ENCODE data around the gene CD247.
"Not testable (repeated sequence)": the region's sequence is repeated elsewhere in the genome, so short reads cannot be mapped to it uniquely, and the experiment has no call there.

CD247 gene

DNA sequence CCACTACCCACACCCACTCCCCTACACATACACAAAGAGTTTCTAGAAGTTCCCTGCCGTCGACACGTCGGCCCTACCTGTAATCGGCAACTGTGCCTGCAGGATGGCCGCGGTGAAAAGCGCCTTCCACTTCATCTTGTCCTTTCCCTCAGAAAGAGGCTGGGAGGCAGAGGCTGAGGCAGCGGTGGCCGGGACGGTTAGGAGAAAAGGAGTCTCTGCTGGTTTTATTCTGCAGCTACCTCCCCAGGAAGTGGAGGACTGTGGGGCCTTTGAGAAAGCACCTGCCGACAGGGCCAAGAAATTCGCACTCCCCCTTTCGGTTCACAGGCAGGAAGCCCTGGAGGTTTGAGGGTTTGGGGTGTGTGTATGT lies at the start of gene CD247:
Gene CD247 (minus strand): TSS at position 199 of the 370 bp plus-strand sequence. CDS start 64 bp downstream, at position 135.
- DNase-seq (ENCODE audit: low spot score): peak; percentile 87

DNA sequence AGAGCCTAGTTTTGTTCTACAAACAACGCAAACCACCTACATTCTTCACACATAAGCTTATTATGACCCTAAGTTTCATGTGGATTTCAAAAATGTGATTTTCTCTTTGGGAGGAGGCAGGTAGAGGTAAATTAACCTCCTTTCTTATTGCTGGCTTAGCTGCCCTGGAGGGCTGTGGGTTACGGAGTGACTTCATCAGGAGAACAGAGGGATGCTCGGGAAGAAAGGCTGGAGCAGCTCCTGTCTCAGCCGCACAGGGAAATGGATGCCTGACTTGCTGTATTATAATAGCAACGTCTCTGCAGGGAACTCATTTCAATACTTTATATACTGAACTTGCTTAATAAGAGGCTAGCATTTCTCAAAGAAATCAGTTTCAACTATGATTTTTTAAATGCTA lies 49.3 kb upstream of the CD247 start:
- DNase-seq (ENCODE audit: low spot score): no peak

DNA sequence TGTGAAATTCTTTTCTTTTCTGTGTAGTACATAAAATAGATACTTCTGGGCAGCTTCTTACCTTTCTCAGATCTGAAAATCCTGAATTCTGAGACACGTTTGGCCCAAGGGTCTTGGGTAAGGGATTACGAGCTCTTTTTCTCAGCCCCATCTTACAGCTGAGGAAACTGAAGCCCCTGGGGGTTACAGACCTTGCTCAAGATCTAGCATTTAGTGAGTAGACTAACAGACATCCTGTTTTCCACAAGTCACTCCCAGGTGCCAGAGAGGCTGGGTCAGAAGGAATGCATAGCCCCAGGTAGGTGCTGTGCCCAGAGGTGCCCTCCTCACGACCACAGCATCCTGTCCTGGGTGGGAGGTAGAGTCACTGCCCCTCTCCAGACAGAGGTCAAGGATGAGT lies 48.4 kb upstream of the CD247 start:
- no peak for DNase-seq (ENCODE audit: low spot score)

DNA sequence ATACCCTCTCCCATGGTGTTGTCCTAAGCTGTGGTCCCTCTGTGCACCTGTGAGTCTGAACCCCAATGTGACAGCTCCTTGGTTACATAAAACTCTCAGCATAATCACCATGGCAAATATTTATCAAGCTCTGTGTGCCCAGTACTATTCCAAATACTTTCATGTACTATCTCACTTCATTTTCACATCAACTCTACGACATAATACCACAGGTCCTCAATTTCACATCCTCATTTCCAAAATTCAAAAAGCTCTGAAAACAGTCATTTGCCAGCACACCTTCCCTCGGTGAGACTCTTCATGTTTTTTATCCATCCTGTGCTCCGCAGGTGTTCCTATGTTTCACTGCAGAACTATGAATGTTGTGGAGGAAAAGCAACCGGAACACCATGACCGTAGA lies 47.6 kb upstream of the CD247 start:
- DNase-seq (ENCODE audit: low spot score): no peak

DNA sequence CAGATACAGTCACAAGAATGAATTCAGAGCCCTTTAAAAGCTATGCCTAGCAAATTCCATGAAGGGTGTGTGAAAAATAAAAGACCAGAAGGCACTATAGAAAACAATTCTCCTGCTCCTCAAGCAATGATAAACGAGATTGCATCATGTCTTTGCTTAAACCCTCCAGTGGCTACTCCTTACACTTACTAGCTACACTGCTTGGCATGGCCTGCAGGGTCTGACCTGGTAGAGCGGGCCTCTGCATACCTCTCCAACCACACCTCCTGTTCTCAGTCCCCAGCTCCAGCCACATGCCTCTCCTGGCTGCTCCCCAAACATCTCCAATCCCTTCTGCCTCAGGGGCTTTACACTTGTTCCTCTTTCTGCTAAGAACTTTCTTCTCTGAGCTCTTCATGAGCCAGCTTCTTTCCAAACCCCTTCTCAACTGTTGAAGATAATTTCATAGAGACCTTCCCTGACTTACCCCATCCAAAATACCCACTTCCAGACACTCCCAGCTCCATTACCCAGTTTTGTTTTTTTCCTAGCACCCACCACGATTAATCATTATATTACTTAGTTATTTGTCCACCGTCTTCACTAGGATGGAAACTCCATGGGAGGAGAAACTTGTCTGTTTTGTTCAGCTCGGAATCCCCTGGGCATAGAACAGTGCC lies 46.4 kb upstream of the CD247 start:
- no peak for DNase-seq (ENCODE audit: low spot score)

DNA sequence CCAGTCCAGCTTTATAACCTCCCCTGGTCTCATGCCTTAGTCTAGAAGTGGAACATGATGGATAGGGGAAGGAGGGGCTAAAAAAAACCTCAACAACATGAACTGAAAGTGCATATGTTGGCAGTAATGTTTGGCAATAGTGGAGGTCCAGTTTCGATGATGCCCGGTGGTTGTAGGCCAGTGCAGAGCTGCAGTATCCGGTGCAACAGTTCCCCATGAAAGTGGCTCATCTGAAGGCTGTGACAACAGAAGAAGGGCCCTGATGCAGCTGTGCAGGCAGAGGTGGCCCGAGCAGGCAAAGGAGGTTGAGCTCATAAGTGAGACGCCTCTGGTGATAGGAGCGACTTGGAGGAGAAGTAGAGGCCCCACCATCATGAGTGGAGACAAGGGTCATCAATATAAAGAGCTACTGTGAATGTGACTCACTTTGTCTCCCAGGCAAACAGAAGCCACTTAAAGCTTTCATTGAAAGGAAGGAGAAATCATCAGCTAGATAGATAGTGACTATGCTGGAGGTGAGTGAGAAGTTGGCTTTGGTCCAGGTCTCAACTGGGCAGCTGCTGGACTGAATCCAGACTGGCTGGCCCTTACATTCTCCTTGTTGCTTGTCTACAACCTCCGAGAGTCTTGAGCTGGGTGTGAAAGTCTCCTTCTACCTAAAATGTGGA lies 45.4 kb upstream of the CD247 start:
- DNase-seq (ENCODE audit: low spot score): no peak

DNA sequence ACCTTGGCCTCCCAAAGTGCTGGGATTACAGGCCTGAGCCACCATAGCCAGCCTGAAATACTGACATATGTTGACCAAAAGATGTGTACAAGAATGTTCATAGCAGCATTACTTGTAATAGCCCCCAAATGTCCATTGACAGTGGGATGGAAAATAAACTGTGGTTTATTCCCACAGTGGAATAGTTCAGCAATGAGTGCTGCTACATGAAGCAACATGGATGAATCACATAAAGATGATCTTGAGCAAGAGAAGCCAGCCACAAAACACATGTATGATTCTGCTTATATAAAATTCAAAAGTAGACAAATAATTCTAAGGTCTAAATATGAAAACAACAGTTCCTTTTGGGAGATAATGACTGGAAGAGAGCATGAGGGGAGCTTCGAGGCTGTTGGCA lies 44.4 kb upstream of the CD247 start:
- no peak for DNase-seq (ENCODE audit: low spot score)

DNA sequence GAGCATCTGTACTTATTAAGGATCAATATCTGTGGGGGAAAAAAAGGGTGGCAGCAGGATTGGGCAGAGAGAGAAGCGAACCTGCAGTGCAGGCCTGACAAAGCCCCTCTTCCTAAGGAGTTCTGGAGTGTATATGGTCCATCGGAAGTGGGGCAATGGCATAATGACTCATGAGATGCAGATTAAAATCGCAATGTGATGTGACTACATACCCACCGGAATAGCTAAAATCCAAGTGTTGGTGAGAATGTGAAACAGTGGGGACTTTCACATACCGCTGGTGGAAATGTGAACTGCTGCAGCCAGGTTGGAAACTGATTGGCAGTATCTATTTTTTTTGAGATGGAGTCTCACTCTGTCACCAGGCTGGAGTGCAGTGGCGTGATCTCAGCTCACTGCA lies 43.4 kb upstream of the CD247 start:
- DNase-seq (ENCODE audit: low spot score): no peak

DNA sequence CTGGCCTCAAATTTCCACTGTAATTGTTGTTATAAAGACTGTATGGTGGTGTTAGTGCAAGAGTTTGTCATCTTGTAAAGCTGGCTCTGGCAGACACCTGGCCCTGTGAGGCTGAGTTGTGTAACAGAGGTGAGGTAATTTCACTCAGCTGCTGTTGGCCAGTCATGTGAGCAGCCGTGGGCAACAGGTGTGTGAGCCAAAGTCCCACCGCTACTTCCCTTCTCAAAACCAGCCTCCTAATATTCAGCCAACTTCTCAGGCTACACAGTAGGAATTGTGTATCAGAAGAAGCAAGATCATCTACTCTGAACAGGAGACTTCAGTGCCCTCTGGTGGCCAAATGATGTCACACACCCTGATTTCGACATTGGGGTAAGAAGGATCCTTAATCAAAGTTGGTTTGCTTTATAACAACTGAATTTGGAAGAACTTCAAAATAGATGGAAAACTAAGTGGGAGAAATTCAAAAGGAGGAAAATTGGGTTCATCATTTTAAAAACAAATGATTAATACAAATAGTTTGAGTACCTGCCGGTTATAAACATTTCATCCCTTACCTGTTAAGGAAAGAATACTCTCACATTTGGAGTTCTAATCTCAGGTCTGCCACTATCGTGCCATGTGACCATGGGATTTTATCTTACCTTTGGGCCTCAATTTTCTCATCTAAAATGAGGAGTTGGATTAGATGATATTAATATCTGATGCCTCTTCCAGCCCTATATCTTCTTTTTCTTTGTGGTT lies 37.8 kb upstream of the CD247 start:
- peak; percentile 85 for DNase-seq (ENCODE audit: low spot score)

DNA sequence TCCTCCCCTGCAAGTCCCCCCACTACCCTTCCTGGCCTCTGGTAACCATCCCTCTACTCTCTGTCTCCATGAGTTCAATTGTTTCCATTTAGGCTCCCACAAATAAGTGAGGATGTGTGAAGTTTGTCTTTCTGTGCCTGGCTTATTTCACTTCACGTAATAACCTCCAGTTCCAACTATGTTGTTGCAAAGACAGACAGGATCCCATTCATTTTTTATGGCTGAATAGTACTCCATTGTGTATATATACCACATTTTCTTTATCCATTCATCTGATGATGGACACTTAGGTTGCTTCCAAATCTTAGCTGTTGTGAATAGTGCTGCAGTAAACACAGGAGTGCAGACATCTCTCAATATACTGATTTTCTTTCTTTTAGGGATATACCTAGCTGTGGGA lies 36.7 kb upstream of the CD247 start:
- DNase-seq (ENCODE audit: low spot score): not testable (repeated sequence)

DNA sequence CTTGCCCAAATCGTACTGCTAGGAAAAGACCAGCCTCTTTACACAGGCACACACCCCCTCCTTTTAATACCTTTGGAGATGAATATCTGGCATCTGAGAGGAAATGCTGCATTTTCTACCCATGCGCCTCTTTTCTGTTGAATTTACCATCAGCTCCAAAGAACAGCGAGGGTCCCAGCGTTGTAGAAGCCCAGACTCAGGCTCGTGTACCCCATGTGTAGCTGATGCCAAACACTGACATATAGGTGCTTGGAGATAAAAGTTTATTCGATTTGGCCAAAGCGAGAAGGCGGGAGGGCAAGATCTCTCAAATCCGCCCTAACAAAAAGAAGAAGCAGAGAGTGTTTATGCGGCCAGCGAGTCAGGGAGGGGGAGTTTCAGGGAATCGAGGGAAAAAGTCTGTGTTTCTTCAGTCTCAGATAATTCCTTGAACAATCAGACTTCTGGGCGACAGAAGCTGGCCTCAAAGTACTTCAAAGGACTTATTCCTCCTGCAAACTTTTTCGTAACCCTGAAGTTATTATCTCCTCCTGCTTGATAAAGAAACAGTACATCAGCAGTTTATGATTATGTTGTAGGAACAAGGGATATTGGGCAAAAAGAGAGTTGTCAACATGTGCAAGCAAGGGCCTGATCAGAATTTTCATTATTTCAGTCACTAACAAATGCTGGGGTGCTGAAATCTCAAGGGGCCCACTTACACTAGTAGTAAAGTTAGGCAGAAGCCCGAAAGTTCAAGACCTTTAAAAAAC lies 35.9 kb upstream of the CD247 start:
- no peak for DNase-seq (ENCODE audit: low spot score)

DNA sequence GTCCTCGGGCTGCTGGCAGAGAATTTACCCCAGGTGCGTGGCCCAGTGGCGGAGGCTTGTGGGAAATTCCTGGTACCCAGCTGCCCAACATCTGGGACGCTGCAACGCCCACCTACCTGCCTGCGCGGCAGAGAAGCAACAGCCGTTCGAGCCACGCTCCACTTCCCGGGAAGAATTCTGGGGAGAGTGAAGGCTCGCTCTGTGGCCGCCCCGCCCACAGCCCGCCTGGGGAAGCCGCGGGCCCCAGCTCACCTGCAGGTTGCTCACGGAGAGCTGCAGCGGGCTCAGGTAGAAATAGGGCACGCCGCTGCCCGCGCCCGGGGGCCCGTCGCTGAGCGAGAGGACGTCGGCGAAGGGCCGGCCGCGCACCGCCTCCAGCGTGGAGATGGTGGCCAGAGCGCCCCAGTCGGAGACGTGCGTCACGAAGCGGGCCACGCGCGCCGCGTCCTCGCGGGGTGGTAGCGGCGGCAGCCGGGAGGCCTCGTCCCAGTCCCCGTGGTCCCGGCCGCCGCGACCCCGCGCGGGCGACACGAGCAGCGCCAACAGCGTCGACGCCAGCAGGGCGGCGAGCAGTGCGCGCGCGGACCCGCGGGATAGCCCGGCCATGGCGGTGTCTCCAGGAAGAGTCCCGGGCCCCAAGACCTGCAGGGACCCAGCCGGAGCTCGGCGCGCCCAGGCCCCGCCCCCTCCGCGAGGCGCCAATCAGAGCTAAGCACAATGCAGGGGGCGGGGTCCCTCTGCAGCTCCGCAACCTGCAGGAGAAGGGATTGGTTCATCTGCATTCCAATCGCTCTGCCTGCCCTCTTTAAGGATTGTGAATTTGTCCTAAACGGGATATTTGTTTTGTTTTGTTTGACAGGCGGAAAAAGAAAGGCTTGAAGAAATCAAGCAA lies 35.1 kb upstream of the CD247 start, which contains the start of gene CREG1:
Gene CREG1 (minus strand): TSS at position 627 of the 892 bp plus-strand sequence.
- DNase-seq (ENCODE audit: low spot score): peak; percentile 86

DNA sequence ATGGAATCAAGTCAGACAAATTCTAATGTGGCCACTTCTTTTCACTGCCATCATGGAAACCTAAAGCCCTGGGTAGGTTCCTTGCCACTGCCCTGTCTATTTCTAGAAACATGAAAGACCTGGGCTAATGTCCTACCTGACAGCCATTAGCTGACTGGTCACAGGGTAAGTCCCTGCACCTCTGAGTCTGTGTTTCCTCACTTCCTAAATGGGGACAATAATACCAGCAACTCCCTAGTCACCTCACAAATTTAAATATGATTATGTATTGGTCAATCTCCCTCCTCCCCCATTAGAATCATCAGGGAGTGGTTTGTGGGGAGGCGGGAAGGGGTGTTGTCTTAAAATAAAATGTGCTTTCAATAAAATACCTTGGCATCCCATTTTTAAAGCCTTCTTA lies 33.0 kb upstream of the CD247 start:
- DNase-seq (ENCODE audit: low spot score): no peak

DNA sequence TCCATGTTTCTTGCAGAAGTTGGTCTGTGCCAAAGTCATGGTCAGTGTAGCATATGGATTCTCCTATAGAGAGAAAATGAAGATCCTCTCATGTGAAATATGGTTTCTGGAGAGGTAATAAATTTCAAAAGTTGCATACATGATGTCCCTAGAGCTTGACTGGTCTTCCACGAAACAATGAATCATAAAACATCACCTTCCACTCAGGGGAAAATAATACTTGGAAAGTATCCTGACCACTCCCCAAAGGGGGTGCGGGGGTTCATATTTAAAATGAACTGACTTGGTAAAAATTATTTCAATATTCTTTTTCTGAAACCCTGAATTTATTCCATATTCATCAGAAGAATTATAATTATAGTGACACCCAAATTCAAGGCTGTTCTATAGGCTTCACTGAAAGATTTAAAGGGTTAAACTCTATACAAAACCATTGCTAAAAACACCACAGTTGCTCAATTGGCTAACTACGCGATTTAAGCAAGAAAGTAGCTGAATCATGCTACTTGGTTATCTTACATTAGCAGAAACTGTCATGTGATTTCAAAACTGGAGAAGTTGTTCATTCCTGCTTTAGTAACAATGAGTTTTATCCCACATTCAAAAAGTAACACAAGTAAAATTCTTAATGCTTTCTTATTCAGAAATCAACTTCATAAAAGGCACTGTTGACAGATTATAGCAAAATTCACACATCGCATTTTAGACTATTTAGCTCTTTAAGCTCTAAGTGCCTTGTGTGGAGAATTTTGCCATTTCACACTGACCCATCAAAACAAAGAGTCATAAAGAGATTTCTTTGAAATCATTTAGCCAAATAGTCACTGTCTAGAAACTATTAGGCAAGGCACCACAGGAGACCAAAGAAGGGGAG lies 30.0 kb upstream of the CD247 start:
- no peak for DNase-seq (ENCODE audit: low spot score)

DNA sequence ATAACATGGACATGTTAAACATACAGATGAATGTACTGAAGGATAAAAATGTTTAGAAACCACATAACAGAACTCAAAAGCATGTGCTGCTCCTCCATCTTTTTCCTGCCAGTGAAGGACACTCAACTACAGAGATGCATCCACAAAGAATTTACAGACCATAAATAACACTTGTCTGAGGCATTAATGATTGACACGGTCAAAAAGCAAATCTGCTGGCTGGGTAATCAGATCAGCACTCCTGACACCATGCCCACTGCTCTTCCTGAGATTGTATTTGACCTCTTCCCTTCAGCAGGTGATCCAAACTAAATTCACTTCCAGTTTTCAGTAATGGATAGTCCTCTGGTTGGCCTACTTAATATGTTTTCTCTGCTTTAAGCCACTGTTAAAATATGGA lies 28.6 kb upstream of the CD247 start:
- no peak for DNase-seq (ENCODE audit: low spot score)

DNA sequence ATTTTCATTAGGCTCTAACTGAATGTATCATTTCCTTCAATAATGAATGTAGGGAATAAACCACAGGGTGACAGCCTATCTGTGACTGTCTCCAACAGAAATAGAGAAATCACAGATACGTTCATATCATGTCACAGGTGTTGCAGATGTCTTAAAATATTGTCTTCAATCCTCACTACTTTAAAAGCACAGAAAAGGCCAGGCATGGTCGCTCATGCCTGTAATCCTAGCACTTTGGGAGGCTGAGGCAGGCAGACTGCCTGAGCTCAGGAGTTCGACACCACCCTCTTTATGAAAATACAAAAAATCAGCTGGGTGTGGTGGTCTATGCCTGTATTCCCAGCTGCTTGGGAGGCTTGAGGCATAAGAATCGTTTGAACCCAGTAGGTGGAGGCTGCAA lies 27.0 kb upstream of the CD247 start:
- DNase-seq (ENCODE audit: low spot score): no peak

DNA sequence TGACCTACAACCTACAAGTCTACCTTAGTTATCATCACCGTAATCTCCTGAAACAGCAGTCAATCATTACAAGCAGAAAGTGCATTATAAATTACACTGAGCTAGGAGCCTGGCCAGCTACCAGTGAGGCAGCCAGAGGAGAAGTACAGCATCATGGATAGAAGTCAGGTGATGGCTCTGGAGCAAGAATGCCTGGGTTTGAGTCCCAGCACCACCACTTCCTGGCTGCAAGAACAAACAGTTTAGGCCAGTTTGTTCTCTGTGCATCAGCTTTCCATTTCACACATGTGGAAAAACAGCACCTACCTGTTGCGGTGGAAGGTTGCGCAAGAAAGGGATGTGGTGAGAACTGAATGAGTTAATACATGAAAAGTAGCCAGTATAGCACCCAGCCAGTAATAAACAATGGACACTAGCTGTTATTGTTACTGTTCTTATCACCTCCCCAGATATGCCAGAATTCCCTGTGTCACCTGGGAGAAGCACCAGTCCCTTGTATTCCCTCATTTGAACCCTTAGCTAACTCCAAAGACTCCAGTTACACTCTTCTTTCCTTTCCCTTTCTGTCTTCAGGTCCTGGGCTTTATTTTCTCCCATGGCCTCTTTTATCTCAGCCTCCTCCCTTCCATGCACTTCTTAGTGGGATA lies 26.2 kb upstream of the CD247 start:
- DNase-seq (ENCODE audit: low spot score): no peak

DNA sequence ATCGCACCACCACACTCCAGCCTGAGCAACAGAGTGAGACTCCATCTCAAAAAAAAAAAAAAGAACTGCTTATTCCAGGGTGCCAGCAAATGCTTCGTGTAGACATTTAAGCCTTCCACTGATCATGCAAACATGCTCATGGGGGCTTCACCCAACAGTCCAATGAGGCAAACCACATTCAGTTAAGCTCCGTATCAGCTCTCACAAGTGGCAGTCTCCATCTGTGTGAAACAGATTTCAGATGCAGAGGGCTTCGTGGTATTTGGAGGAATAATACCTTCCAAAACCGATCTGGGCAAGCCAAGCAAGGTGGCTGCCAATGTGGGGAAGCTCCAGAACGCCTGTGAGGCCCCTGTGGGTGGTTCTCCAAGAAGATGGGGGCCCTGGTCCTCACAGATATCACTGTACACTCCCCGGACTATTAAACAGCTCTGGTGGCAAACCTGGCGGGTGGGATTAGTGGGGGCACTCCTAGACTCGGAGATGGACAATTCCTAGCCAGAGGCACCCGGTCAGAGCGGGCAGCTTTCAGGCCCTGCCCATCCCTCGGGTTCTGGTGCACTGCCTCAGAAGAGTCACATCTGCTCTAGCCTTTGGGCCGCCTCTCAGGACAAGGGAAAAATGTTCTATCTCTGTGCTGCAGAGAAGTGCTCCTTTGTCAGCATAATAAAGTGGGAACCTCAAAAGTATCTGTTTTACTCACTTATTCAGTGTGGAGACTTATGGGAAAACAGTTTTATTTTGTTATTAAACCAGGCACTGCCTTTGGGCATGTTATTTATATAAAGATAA lies 25.1 kb upstream of the CD247 start:
- DNase-seq (ENCODE audit: low spot score): no peak

Measured in CD4-positive, alpha-beta T cell treated with Interleukin-2 at 100 ng/mL for 4 hours (primary cell).